HepG2 (cell line): ENCODE results near the gene ZNF189. TPM values are rescaled to one million over a fixed set of nuclear protein-coding genes. Genes with fewer than 3 reads are reported as not detected.
A peak's percentile ranks its signal among the peaks of the same experiment; 100 is the strongest.

ENCODE experiments used
- DZIP1 ChIP-seq: sonication (generic); formaldehyde crosslinking; IDR thresholded peaks from 2 replicates; pipeline ENCODE4 v1.5.0; 2020; ENCODE audit warnings: mild to moderate bottlenecking, missing genetic modification reagents
- FOXK2 ChIP-seq: fragments of 450-650 bp; IDR thresholded peaks from 2 replicates; pipeline ENCODE4 v1.6.1; 2016
- HDAC6 ChIP-seq: fragments of 200-600 bp; sonication (generic); IDR thresholded peaks from 2 replicates; pipeline ENCODE4 v1.7.0; 2017; ENCODE audit warnings: mild to moderate bottlenecking, antibody characterized with exemption, low read length, low read depth
- HMG20A ChIP-seq: IDR thresholded peaks from 2 replicates; pipeline ENCODE4 v1.6.1; 2016; ENCODE audit warnings: borderline replicate concordance
- HNRNPK ChIP-seq: fragments of 200-400 bp; formaldehyde crosslinking; IDR thresholded peaks from 2 replicates; pipeline ENCODE4 v1.6.1; 2018; ENCODE audit warnings: low read length, low read depth, moderate library complexity, mild to moderate bottlenecking; ENCODE audit not compliant: poor library complexity, severe bottlenecking
- HOXA7 ChIP-seq: sonication (generic); formaldehyde crosslinking; IDR thresholded peaks from 2 replicates; pipeline ENCODE4 v1.8.1; 2022; ENCODE audit warnings: mild to moderate bottlenecking, missing genetic modification reagents, moderate library complexity
- NKX3-1 ChIP-seq: sonication (generic); formaldehyde crosslinking; IDR thresholded peaks from 2 replicates; pipeline ENCODE4 v1.5.0; 2020; ENCODE audit warnings: missing genetic modification reagents
- SNAPC2 ChIP-seq: sonication (generic); formaldehyde crosslinking; IDR thresholded peaks from 2 replicates; pipeline ENCODE4 v1.8.1; 2022; ENCODE audit warnings: mild to moderate bottlenecking, missing genetic modification reagents
- ZBTB37 ChIP-seq: sonication (generic); formaldehyde crosslinking; IDR thresholded peaks from 2 replicates; pipeline ENCODE4 v1.4.0; 2020; ENCODE audit warnings: mild to moderate bottlenecking, missing genetic modification reagents
- ZKSCAN5 ChIP-seq: sonication (generic); formaldehyde crosslinking; IDR thresholded peaks from 2 replicates; pipeline ENCODE4 v1.5.1; 2020; ENCODE audit warnings: mild to moderate bottlenecking, missing genetic modification reagents
- ZNF318 ChIP-seq: sonication (generic); formaldehyde crosslinking; IDR thresholded peaks from 2 replicates; pipeline ENCODE4 v1.4.0; 2020; ENCODE audit warnings: mild to moderate bottlenecking, missing genetic modification reagents
- ZNF607 ChIP-seq: sonication (generic); formaldehyde crosslinking; IDR thresholded peaks from 2 replicates; pipeline ENCODE4 v1.5.1; 2020; ENCODE audit warnings: missing genetic modification reagents, mild to moderate bottlenecking, borderline replicate concordance
- ZNF772 ChIP-seq: sonication (generic); formaldehyde crosslinking; IDR thresholded peaks from 2 replicates; pipeline ENCODE4 v1.5.0; 2020; ENCODE audit warnings: mild to moderate bottlenecking, missing genetic modification reagents
- ZNF777 ChIP-seq: sonication (generic); formaldehyde crosslinking; IDR thresholded peaks from 2 replicates; pipeline ENCODE4 v1.4.0; 2020; ENCODE audit warnings: missing genetic modification reagents
- ZNF879 ChIP-seq: sonication (generic); formaldehyde crosslinking; IDR thresholded peaks from 2 replicates; pipeline ENCODE4 v1.8.1; 2023; ENCODE audit warnings: missing genetic modification reagents
- ZNF891 ChIP-seq: sonication (generic); formaldehyde crosslinking; IDR thresholded peaks from 2 replicates; pipeline ENCODE4 v1.5.0; 2020; ENCODE audit warnings: mild to moderate bottlenecking, missing genetic modification reagents
- ZSCAN21 ChIP-seq: sonication (generic); formaldehyde crosslinking; IDR thresholded peaks from 2 replicates; pipeline ENCODE4 v1.8.0; 2022; ENCODE audit warnings: mild to moderate bottlenecking, missing genetic modification reagents, moderate library complexity, borderline replicate concordance
- polyA plus RNA-seq, 8 experiments: library from polyadenylated mRNA; depleted of rRNA in 3 of 8; stranded (reverse) in 7 of 8; unstranded in 1 of 8; fragments of >200 nt; fragmentation: Illumina TruSeq in 4 of 8; extraction: Trizol in 4 of 8; gene quantifications; 2 replicates each; pipeline versions ENCODE4 v1.2.1 to v1.2.3, GENCODE V29; 2011 to 2016; ENCODE audit warnings: low read depth in 4 of 8, missing spikeins in 1 of 8, mixed read lengths in 1 of 8; ENCODE audit not compliant: insufficient read depth in 1 of 8
- total RNA-seq, 5 experiments: library from RNA; depleted of rRNA; stranded (reverse); fragments of >200 nt; fragmentation: Illumina TruSeq; extraction: Trizol; gene quantifications; 2 replicates each; pipeline ENCODE4 v1.2.3, GENCODE V29; 2016; ENCODE audit warnings: low read depth in 1 of 5

The ZNF189 gene
- total and polyA plus RNA-seq, 2 of the 13 experiments (the other 11 are each of a cell fraction or from before 2014, with no cell fraction given): 8.4 to 50.0 TPM

DNA sequence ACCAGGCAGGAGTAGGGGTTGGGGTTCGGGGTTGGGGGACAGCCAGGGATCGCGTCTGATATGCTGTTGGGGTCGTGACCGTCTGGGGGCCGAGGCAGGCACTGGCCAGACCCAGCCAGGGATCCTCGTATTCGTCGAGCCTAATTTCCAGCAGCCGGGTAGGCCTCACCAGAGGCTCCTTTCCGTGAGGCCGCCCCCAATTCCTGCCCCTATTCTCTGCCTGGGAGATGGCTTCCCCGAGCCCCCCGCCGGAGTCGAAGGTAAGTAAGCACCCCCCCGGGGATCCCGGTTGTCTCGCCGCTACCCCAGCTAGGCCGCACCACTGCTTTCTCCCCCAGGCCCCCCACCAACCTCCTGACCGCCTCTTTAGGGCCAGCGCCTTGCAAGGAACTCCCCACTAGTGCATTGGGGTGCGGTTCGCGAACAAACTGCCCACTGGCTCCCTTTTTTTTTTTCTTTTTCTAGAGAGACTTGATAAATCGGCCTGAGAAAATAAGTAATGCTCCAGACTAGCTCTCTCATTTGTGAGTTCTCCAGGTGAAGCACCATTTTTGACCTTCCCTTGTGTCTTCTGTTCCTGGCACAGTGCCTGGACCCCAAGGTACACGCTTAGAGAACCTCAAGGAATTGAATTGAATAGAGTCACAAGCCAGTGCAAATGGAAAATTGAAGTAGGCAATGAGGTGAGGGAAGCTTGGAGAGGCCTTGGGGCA is 435 bp downstream of the ZNF189 start (continued):
- TF ChIP-seq ZNF607 (CRISPR knock-in tag) (0 out of 2 replicates have a peak, but pooled peaks have one; percentile 16), ZBTB37 (peak; percentile 64; the same call in 1 of the 2 replicates), SNAPC2 (no peak), HNRNPK (peak; percentile 42), HDAC6 (no peak), HMG20A (no peak), ZNF879 (CRISPR knock-in tag) (peak; percentile 35; the same call in 1 of the 2 replicates), ZNF772 (CRISPR knock-in tag) (no peak), NKX3-1 (CRISPR knock-in tag) (no peak), ZNF891 (CRISPR knock-in tag) (peak; percentile 60; the same call in 1 of the 2 replicates), ZSCAN21 (CRISPR knock-in tag) (peak; percentile 50; the same call in 1 of the 2 replicates), ZKSCAN5 (CRISPR knock-in tag) (no peak), HOXA7 (CRISPR knock-in tag) (no peak), FOXK2 (no peak), ZNF318 (CRISPR knock-in tag) (0 out of 2 replicates have a peak, but pooled peaks have one; percentile 27), ZNF777 (CRISPR knock-in tag) (no peak), DZIP1 (CRISPR knock-in tag) (0 out of 2 replicates have a peak, but pooled peaks have one; percentile 61)
